Activated naive CD8-positive, alpha-beta T cell treated with anti-CD3 and anti-CD28 coated beads, Interleukin-2, amount 10 ng/mL, durations not matched to agents 7 days and 5 days (primary cell): ENCODE results near the gene RAPGEF5. TPM values are rescaled to one million over a fixed set of nuclear protein-coding genes. Genes with fewer than 3 reads are reported as not detected.

Experiments used
- ATAC-seq: fragments of 150-1000 bp; cut with Tn5 transposase; one replicate; pipeline ENCODE4 v1.10.0; 2021; ENCODE audit warnings: low read depth, moderate library complexity
- POLR2A ChIA-PET: fragments of 350-600 bp; sonication (Branson Sonifier 250); formaldehyde crosslinking; loops from one replicate; lab custom pipeline; 2021; ENCODE audit warnings: antibody characterized with exemption; lab: Charles Lee
- DNase-seq: peaks from one replicate; pipeline ENCODE4 v3.0.0; 2021
- H3K27ac Mint-ChIP-seq: one replicate; pipeline ENCODE4 v1.8.0; 2022; ENCODE audit warnings: mild to moderate bottlenecking, mixed read lengths
- H3K27me3 Mint-ChIP-seq: one replicate; pipeline ENCODE4 v1.8.0; 2022; ENCODE audit warnings: mild to moderate bottlenecking, moderate library complexity, mixed read lengths
- H3K36me3 Mint-ChIP-seq: one replicate; pipeline ENCODE4 v1.8.0; 2021; ENCODE audit warnings: mild to moderate bottlenecking, mixed read lengths
- H3K4me1 Mint-ChIP-seq: one replicate; pipeline ENCODE4 v1.8.0; 2021; ENCODE audit warnings: mixed read lengths
- H3K4me3 Mint-ChIP-seq: one replicate; pipeline ENCODE4 v1.8.0; 2022; ENCODE audit warnings: mild to moderate bottlenecking, moderate library complexity, mixed read lengths
- H3K9me3 Mint-ChIP-seq: one replicate; pipeline ENCODE4 v1.8.0; 2021; ENCODE audit warnings: mixed read lengths
- total RNA-seq, 2 experiments: library from RNA; stranded (reverse); gene quantifications; one replicate each; pipeline ENCODE4 v1.2.3, GENCODE V29; 2021

RAPGEF5 gene
- total RNA-seq, 2 experiments from 2014 or later: 0.34 to 0.72 TPM

GRCh38 chr7:22201186-22201880 is 155.6 kb downstream of the RAPGEF5 start:
- no peak for ATAC-seq
- Mint-ChIP-seq H3K9me3 (no peaks in the 10 kb centered on the region), H3K27me3 (peaks cover 9% of the 10 kb centered on the region), H3K4me3 (no peak overlapping the region), H3K36me3 (no peaks in the 10 kb centered on the region), H3K27ac (no peak overlapping the region), H3K4me1 (no peaks in the 10 kb centered on the region)
- POLR2A ChIA-PET: no interaction called here
- DNase-seq: no peak

GRCh38 chr7:22200777-22201176 is 156.2 kb downstream of the RAPGEF5 start:
- POLR2A ChIA-PET: no interaction called here
- peaks cover 8% of the 10 kb centered on the region for H3K27me3 Mint-ChIP-seq
- DNase-seq (no peak), ATAC-seq (no peak)
- no peaks in the 10 kb centered on the region for H3K36me3 Mint-ChIP-seq
- no peaks in the 10 kb centered on the region for H3K9me3 Mint-ChIP-seq
- no peak overlapping the region for H3K27ac Mint-ChIP-seq
- H3K4me1 Mint-ChIP-seq: no peaks in the 10 kb centered on the region
- H3K4me3 Mint-ChIP-seq: no peak overlapping the region

DNA sequence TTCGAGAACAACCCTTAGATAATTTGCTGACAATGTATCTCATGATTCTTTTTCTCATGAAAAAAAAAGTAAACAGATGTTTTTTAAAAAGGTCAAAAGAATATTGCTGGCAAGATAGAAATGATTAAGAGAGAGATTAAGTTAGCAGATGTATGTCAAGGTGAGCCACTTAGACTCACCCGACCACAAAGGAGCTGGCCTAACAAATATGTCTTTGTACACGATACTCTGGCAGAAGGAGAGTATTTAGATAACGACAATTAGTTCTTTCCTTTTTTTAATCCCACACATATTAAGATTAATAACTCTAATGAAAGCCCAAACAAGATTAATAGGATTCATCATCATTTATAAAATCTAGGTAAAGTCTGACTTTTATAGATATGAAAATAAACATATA is 156.7 kb downstream of the RAPGEF5 start:
- no peak for DNase-seq
- POLR2A ChIA-PET: no interaction called here
- Mint-ChIP-seq H3K27ac (no peak overlapping the region), H3K9me3 (no peaks in the 10 kb centered on the region), H3K27me3 (peaks cover 8% of the 10 kb centered on the region), H3K4me3 (no peak overlapping the region), H3K36me3 (no peaks in the 10 kb centered on the region), H3K4me1 (no peaks in the 10 kb centered on the region)
- ATAC-seq: no peak

GRCh38 chr7:22197376-22197775 is 159.6 kb downstream of the RAPGEF5 start:
- Mint-ChIP-seq H3K27me3 (peaks cover 9% of the 10 kb centered on the region), H3K4me3 (no peak overlapping the region), H3K4me1 (no peaks in the 10 kb centered on the region), H3K9me3 (no peaks in the 10 kb centered on the region), H3K27ac (no peak overlapping the region), H3K36me3 (no peaks in the 10 kb centered on the region)
- no peak for ATAC-seq
- POLR2A ChIA-PET: no interaction called here
- no peak for DNase-seq

DNA sequence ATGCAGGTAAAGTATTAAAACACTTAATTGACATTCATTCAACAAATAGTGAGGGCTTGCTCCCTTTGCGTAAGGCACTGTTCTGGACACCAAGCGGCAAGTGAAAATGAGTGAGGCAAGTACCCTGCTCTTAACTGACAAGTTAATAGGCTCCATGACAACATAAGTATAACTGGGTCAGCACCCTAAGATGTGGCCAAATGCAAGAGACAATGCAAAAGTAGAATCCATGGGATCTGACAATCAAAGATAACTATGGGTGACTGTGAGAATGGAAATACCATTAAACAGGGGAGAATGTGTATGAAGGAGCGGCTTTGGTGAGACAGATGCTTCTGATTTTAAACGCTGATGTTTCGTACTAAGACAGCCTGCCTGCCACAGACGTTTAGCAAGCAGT is 160.5 kb downstream of the RAPGEF5 start:
- Mint-ChIP-seq H3K4me1 (no peaks in the 10 kb centered on the region), H3K9me3 (no peaks in the 10 kb centered on the region), H3K4me3 (no peak overlapping the region), H3K27me3 (peaks cover 9% of the 10 kb centered on the region), H3K27ac (no peak overlapping the region), H3K36me3 (no peaks in the 10 kb centered on the region)
- POLR2A ChIA-PET: no interaction called here
- DNase-seq: no peak
- ATAC-seq: no peak

DNA sequence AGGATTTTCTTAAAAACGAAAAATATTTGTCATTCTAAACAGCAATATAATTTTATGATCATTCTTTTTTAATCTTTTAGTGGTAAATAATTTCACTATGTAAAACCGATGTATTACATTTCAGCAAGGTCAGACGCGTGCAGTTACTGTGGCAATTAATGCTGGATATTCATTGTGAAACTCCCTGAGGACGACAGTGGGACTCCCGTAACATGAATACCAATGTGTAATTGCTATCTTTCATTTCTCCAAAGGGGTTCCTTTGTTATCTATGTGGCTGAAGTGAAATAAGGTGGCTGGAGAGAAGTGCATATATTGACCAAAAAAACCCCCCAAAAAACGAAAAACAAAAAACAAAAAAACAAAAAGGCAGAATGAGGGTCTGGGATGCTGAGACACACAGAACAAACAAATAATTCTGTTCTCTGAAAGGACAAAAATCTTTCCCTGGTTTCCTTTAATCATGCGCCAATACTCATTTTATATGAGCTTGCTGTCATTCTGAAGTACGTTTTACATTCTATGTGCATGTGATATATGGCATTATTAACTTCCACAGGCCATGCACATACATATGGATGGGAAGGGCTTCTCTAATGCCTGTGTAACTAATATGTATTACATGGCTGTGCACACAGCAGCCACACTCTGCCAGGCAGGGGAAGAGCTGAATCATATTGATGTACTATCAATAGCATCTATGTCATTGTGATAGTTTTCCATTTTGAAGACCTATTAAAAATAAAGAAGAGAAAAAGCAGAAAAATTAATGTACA is 161.4 kb downstream of the RAPGEF5 start:
- DNase-seq (no peak), ATAC-seq (no peak)
- H3K36me3 Mint-ChIP-seq: no peaks in the 10 kb centered on the region
- no peaks in the 10 kb centered on the region for H3K4me1 Mint-ChIP-seq
- H3K4me3 Mint-ChIP-seq: no peak overlapping the region
- H3K9me3 Mint-ChIP-seq: no peaks in the 10 kb centered on the region
- peaks cover 9% of the 10 kb centered on the region for H3K27me3 Mint-ChIP-seq
- H3K27ac Mint-ChIP-seq: no peak overlapping the region
- POLR2A ChIA-PET: no interaction called here

GRCh38 chr7:22194658-22195273 is 162.2 kb downstream of the RAPGEF5 start:
- ATAC-seq (no peak), DNase-seq (no peak)
- POLR2A ChIA-PET: no interaction called here
- H3K27me3 Mint-ChIP-seq: peaks cover 9% of the 10 kb centered on the region
- H3K9me3 Mint-ChIP-seq: no peaks in the 10 kb centered on the region
- H3K27ac Mint-ChIP-seq: no peak overlapping the region
- no peaks in the 10 kb centered on the region for H3K36me3 Mint-ChIP-seq
- no peak overlapping the region for H3K4me3 Mint-ChIP-seq
- H3K4me1 Mint-ChIP-seq: no peaks in the 10 kb centered on the region

DNA sequence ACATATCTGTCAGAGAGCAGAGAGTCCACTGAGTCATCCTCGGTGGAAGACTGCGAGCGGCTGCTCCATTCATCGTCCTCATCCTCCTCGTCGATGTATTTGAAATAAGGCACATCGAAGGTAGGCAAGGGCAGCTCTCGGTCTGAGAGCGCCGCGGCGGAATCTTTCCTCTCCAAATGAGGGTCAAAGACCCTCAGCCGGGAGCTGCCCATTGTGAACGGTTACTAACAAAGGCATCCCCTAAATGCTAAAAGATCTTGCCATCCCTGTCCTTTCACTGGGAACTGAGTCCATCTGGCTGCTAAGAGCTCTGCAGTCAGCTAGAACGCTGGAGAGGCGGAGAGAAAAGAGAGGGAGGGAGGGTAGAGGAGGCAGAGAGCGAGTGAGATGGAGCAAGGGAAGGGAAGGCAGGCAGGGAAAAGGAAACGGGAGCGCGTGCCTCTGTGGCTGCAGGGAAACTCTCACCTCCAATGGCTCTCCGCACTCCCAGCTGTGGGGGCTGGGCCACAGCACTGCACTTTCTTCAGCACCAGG is 163.4 kb downstream of the RAPGEF5 start:
- POLR2A ChIA-PET: no interaction called here
- no peaks in the 10 kb centered on the region for H3K4me1 Mint-ChIP-seq
- ATAC-seq: no peak
- H3K27ac Mint-ChIP-seq: no peak overlapping the region
- H3K27me3 Mint-ChIP-seq: peaks cover 9% of the 10 kb centered on the region
- DNase-seq: no peak
- no peak overlapping the region for H3K4me3 Mint-ChIP-seq
- H3K9me3 Mint-ChIP-seq: no peaks in the 10 kb centered on the region
- H3K36me3 Mint-ChIP-seq: no peaks in the 10 kb centered on the region

DNA sequence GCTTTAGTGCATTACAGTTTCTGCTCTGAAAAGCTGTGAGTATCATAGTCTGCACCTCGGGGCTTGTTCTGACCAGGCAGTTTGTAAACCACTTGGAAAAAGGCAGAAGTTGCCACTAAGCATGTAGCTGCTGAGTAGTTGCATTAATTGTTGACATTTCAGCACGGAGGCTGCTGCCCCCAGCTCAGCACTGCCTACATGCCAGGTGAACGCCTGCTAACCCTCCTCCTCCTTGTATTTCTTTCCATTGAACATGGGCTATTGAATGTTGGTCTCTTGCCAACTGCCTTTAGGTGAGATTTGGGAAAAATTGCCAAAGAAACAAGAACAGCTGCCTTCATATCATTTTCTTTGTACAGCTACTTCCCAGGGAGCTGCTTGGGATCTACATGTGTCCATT is 164.2 kb downstream of the RAPGEF5 start:
- DNase-seq: no peak
- no peak overlapping the region for H3K27ac Mint-ChIP-seq
- H3K36me3 Mint-ChIP-seq: no peaks in the 10 kb centered on the region
- no peaks in the 10 kb centered on the region for H3K4me1 Mint-ChIP-seq
- peaks cover 9% of the 10 kb centered on the region for H3K27me3 Mint-ChIP-seq
- H3K9me3 Mint-ChIP-seq: no peaks in the 10 kb centered on the region
- no peak overlapping the region for H3K4me3 Mint-ChIP-seq
- POLR2A ChIA-PET: no interaction called here
- no peak for ATAC-seq

- H3K4me1 Mint-ChIP-seq: no peaks in the 10 kb centered on the region
- no peak for ATAC-seq
- H3K27me3 Mint-ChIP-seq: peaks cover 7% of the 10 kb centered on the region
- no peaks in the 10 kb centered on the region for H3K36me3 Mint-ChIP-seq
- POLR2A ChIA-PET: no interaction called here
- no peak overlapping the region for H3K27ac Mint-ChIP-seq
- no peak overlapping the region for H3K4me3 Mint-ChIP-seq
- no peaks in the 10 kb centered on the region for H3K9me3 Mint-ChIP-seq
- no peak for DNase-seq
Measured at GRCh38 chr7:22190736-22191135, 166.2 kb downstream of the RAPGEF5 start.

DNA sequence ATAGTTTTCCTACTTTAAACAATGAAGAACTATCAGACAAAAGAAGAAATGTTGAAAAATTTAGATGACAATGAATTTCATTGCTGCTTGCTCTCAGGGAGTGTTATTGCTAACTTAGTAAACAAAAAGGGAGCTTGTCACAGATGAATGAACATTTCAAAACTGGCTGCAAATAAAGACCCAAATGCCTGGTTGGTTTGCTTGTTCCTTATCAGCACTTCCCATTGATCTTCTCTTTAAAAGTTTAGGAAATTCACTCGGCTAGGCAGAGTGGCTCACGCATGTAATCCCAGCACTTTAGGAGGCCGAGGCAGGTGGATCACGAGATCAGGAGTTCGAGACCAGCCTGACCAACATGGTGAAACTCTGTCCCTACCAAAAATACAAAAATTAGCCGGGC is 167.2 kb downstream of the RAPGEF5 start:
- Mint-ChIP-seq H3K27me3 (peaks cover 9% of the 10 kb centered on the region), H3K36me3 (no peaks in the 10 kb centered on the region), H3K27ac (no peak overlapping the region), H3K4me3 (no peak overlapping the region), H3K9me3 (no peaks in the 10 kb centered on the region), H3K4me1 (no peaks in the 10 kb centered on the region)
- ATAC-seq (no peak), DNase-seq (no peak)
- POLR2A ChIA-PET: no interaction called here

GRCh38 chr7:22189230-22189629 is 167.7 kb downstream of the RAPGEF5 start:
- H3K4me1 Mint-ChIP-seq: no peaks in the 10 kb centered on the region
- no peaks in the 10 kb centered on the region for H3K36me3 Mint-ChIP-seq
- no peak overlapping the region for H3K4me3 Mint-ChIP-seq
- no peaks in the 10 kb centered on the region for H3K9me3 Mint-ChIP-seq
- no peak for DNase-seq
- POLR2A ChIA-PET: no interaction called here
- ATAC-seq: no peak
- no peak overlapping the region for H3K27ac Mint-ChIP-seq
- peaks cover 13% of the 10 kb centered on the region for H3K27me3 Mint-ChIP-seq

GRCh38 chr7:22187691-22188348 is 169.1 kb downstream of the RAPGEF5 start:
- peaks cover 5% of the 10 kb centered on the region for H3K4me1 Mint-ChIP-seq
- H3K36me3 Mint-ChIP-seq: no peaks in the 10 kb centered on the region
- DNase-seq: no peak
- H3K4me3 Mint-ChIP-seq: no peak overlapping the region
- POLR2A ChIA-PET: no interaction called here
- H3K27ac Mint-ChIP-seq: no peak overlapping the region
- ATAC-seq: no peak
- peaks cover 10% of the 10 kb centered on the region for H3K27me3 Mint-ChIP-seq
- H3K9me3 Mint-ChIP-seq: no peaks in the 10 kb centered on the region
